Activated naive CD4-positive, alpha-beta T cell treated with anti-CD3 and anti-CD28 coated beads for 36 hours (primary cell): ENCODE measurements around the gene LETM1. TPM values are rescaled to one million over a fixed set of nuclear protein-coding genes. Genes with fewer than 3 reads are reported as not detected.

Source experiments
- CTCF ChIA-PET: fragments of 350-600 bp; sonication (Branson Sonifier 250); formaldehyde crosslinking; loops from one replicate; lab custom pipeline; 2021; ENCODE audit warnings: antibody characterized with exemption; lab: Charles Lee
- DNase-seq: peaks from one replicate; pipeline ENCODE4 v3.0.0-alpha.2; 2020
- H3K27ac Mint-ChIP-seq: one replicate; pipeline ENCODE4 v1.8.0; 2021; ENCODE audit warnings: mild to moderate bottlenecking, mixed read lengths
- H3K27me3 Mint-ChIP-seq: one replicate; pipeline ENCODE4 v1.8.0; 2021; ENCODE audit warnings: low read depth, mixed read lengths
- H3K36me3 Mint-ChIP-seq: one replicate; pipeline ENCODE4 v1.8.0; 2021; ENCODE audit warnings: low read depth, mixed read lengths
- H3K4me1 Mint-ChIP-seq: one replicate; pipeline ENCODE4 v1.8.0; 2021; ENCODE audit warnings: low read depth, mixed read lengths
- H3K4me3 Mint-ChIP-seq: one replicate; pipeline ENCODE4 v1.8.0; 2021; ENCODE audit warnings: mild to moderate bottlenecking, moderate library complexity, mixed read lengths
- H3K9me3 Mint-ChIP-seq: one replicate; pipeline ENCODE4 v1.8.0; 2021; ENCODE audit warnings: mixed read lengths
- intact Hi-C: fragments of 100-400 bp; cut with micrococcal nuclease; formaldehyde crosslinking; loops from one replicate; pipeline ENCODE4 v1.15.1; 2023
- total RNA-seq, 2 experiments: library from RNA; stranded (reverse); gene quantifications; one replicate each; pipeline ENCODE4 v1.2.3, GENCODE V29; 2021

LETM1 gene
- total RNA-seq, 2 experiments from 2014 or later, result 36.3 to 40.5 TPM

DNA sequence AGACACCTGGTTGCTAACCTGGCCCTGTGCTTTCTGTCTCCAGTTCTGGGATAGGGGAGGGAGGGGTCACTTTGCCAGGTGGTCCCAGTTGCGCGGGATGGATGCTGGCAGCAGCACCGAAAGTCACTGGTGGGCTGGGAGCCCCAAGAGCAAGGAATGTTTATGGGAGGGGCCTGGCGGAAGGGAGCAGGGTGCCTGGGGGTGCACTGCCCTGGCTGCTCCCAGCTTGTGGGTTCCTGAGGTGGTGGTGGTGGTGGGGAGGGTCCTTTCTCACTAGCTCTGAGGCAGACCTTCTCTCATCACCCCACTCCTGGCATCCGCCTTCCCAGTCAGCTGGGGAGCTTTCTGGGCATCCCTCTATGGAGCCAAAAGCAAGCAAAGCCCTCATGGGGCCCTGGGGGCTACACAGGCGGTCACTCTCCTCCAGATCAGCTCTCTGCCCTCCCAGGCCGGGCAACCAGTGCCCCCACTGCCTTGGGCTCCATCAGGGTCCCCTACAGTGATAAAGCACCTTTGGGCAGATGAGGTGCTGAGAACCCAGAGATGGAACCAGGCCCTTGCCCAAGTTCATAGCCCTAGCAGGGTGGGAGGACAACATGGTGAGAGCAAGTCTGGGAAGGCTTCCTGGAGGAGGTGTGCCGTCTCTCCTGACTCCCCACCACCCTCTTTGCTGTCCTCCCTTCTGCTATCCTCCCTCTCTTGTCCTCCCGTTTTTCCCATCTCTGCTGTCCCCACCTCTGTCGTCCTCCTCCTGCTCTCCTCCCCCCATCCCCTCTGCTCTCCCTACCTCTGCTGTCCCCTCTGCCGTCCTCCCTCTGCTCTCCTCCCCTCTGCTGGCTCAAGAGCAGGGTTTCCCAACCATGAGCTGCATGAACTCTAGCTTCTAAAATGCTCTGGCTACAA lies 46.9 kb downstream of the LETM1 start:
- no peak overlapping the region for H3K4me3 Mint-ChIP-seq
- no peak overlapping the region for H3K27ac Mint-ChIP-seq
- H3K36me3 Mint-ChIP-seq, result no peaks in the 10 kb centered on the region
- CTCF ChIA-PET, result interaction anchor here (0.6 to 5.0 kb wide), 11 partner anchors 9 to 280 kb away, joined by 3 to 55 read pairs (median 4); no protein-coding TSS in a partner anchor
- DNase-seq, result no peak
- H3K4me1 Mint-ChIP-seq, result no peaks in the 10 kb centered on the region
- H3K9me3 Mint-ChIP-seq, result no peaks in the 10 kb centered on the region
- intact Hi-C loops, result no loop called here
- no peaks in the 10 kb centered on the region for H3K27me3 Mint-ChIP-seq

- no peaks in the 10 kb centered on the region for H3K4me1 Mint-ChIP-seq
- H3K27me3 Mint-ChIP-seq, result no peaks in the 10 kb centered on the region
- H3K9me3 Mint-ChIP-seq, result no peaks in the 10 kb centered on the region
- H3K36me3 Mint-ChIP-seq, result no peaks in the 10 kb centered on the region
- no peak for DNase-seq
- no peak overlapping the region for H3K27ac Mint-ChIP-seq
- intact Hi-C loops, result no loop called here
- H3K4me3 Mint-ChIP-seq, result no peak overlapping the region
- CTCF ChIA-PET, result interaction anchor here (1.1 to 5.0 kb wide), 6 partner anchors 56 to 159 kb away, joined by 3 to 55 read pairs (median 11); no protein-coding TSS in a partner anchor
Measured at GRCh38 chr4:1808396-1808795, 47.6 kb downstream of the LETM1 start.

GRCh38 chr4:1807332-1807777 lies 48.6 kb downstream of the LETM1 start:
- no peak overlapping the region for H3K27ac Mint-ChIP-seq
- no peak overlapping the region for H3K4me3 Mint-ChIP-seq
- no peaks in the 10 kb centered on the region for H3K4me1 Mint-ChIP-seq
- no peaks in the 10 kb centered on the region for H3K27me3 Mint-ChIP-seq
- intact Hi-C loops, result no loop called here
- no peaks in the 10 kb centered on the region for H3K9me3 Mint-ChIP-seq
- no peak for DNase-seq
- CTCF ChIA-PET, result interaction anchor here (1.1 to 5.0 kb wide), 2 partner anchors 59 to 92 kb away, joined by 3 to 55 read pairs; no protein-coding TSS in a partner anchor
- no peaks in the 10 kb centered on the region for H3K36me3 Mint-ChIP-seq

GRCh38 chr4:1806596-1807331 lies 49.2 kb downstream of the LETM1 start:
- intact Hi-C loops, result no loop called here
- no peak for DNase-seq
- H3K36me3 Mint-ChIP-seq, result no peaks in the 10 kb centered on the region
- no peaks in the 10 kb centered on the region for H3K9me3 Mint-ChIP-seq
- no peaks in the 10 kb centered on the region for H3K27me3 Mint-ChIP-seq
- no peak overlapping the region for H3K27ac Mint-ChIP-seq
- CTCF ChIA-PET, result interaction anchor here (0.6 to 5.0 kb wide), 2 partner anchors 11 to 58 kb away, joined by 3 to 55 read pairs; no protein-coding TSS in a partner anchor
- no peak overlapping the region for H3K4me3 Mint-ChIP-seq
- H3K4me1 Mint-ChIP-seq, result no peaks in the 10 kb centered on the region

GRCh38 chr4:1806223-1806564 lies 49.8 kb downstream of the LETM1 start:
- Mint-ChIP-seq H3K27ac (no peak overlapping the region), H3K4me3 (no peak overlapping the region), H3K4me1 (no peaks in the 10 kb centered on the region), H3K27me3 (no peaks in the 10 kb centered on the region), H3K36me3 (no peaks in the 10 kb centered on the region), H3K9me3 (no peaks in the 10 kb centered on the region)
- CTCF ChIA-PET, result interaction anchor here (0.6 kb wide), 1 partner anchor 12 kb away, joined by 3 read pairs; no protein-coding TSS in a partner anchor
- DNase-seq, result no peak
- intact Hi-C loops, result no loop called here

- Mint-ChIP-seq H3K36me3 (no peaks in the 10 kb centered on the region), H3K9me3 (no peaks in the 10 kb centered on the region), H3K27ac (no peak overlapping the region), H3K4me1 (no peaks in the 10 kb centered on the region), H3K27me3 (no peaks in the 10 kb centered on the region), H3K4me3 (no peak overlapping the region)
- CTCF ChIA-PET, result no interaction called here
- no peak for DNase-seq
- intact Hi-C loops, result no loop called here
Measured at GRCh38 chr4:1805493-1806222, 50.3 kb downstream of the LETM1 start.

- intact Hi-C loops, result no loop called here
- CTCF ChIA-PET, result interaction anchor here (1.6 kb wide), 1 partner anchor 57 kb away, joined by 5 read pairs; no protein-coding TSS in a partner anchor
Measured at GRCh38 chr4:1804638-1805492, 51.1 kb downstream of the LETM1 start.

GRCh38 chr4:1803523-1804423 lies 52.2 kb downstream of the LETM1 start:
- intact Hi-C loops, result no loop called here
- CTCF ChIA-PET, result interaction anchor here (1.6 kb wide), 1 partner anchor 56 kb away, joined by 5 read pairs; no protein-coding TSS in a partner anchor

More at GRCh38 chr4:1804638-1805492, 51.1 kb downstream of the LETM1 start:
- H3K9me3 Mint-ChIP-seq, result no peaks in the 10 kb centered on the region
- H3K4me3 Mint-ChIP-seq, result no peak overlapping the region
- no peaks in the 10 kb centered on the region for H3K36me3 Mint-ChIP-seq
- no peak for DNase-seq
- H3K27ac Mint-ChIP-seq, result no peak overlapping the region
- H3K4me1 Mint-ChIP-seq, result no peaks in the 10 kb centered on the region
- H3K27me3 Mint-ChIP-seq, result no peaks in the 10 kb centered on the region

GRCh38 chr4:1802720-1803522 lies 53.0 kb downstream of the LETM1 start:
- Mint-ChIP-seq H3K27me3 (no peaks in the 10 kb centered on the region), H3K27ac (no peak overlapping the region), H3K4me3 (no peak overlapping the region), H3K36me3 (no peaks in the 10 kb centered on the region), H3K4me1 (no peaks in the 10 kb centered on the region), H3K9me3 (no peaks in the 10 kb centered on the region)
- CTCF ChIA-PET, result no interaction called here
- intact Hi-C loops, result no loop called here
- DNase-seq, result no peak

More at GRCh38 chr4:1803523-1804423, 52.2 kb downstream of the LETM1 start:
- Mint-ChIP-seq H3K36me3 (no peaks in the 10 kb centered on the region), H3K27ac (no peak overlapping the region), H3K27me3 (no peaks in the 10 kb centered on the region), H3K9me3 (no peaks in the 10 kb centered on the region), H3K4me3 (no peak overlapping the region), H3K4me1 (no peaks in the 10 kb centered on the region)
- no peak for DNase-seq

DNA sequence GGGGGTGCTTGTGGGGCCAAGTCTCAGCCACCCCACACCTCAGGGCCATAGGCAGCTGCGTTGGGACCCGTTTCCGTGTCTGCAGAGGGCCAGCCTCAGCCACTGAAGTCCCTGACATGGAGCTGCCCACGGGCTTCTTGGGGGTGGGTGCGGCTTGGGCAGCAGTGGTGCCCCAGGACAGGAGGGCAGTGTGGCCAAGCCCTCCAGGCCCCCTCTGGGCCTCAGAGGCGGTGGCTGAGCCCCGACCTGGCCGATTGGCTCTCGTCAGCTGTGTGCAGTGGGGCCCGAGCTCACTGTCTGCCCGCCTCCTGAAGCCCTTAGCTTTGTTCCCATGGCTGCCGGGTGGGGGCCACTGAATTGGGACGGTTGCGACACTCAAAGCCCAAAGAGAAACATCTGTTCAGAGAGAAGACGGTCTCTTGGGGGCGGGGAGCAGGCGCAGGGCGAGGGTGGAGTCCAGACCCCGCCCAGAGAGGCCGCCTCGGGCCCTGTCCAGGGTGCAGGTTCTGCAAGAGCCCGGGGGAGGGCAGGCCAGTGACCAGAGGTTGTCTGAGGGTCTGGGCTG lies 53.7 kb downstream of the LETM1 start:
- Mint-ChIP-seq H3K27me3 (no peaks in the 10 kb centered on the region), H3K9me3 (no peaks in the 10 kb centered on the region), H3K4me1 (no peaks in the 10 kb centered on the region), H3K36me3 (no peaks in the 10 kb centered on the region), H3K4me3 (no peak overlapping the region), H3K27ac (no peak overlapping the region)
- no peak for DNase-seq
- intact Hi-C loops, result no loop called here
- CTCF ChIA-PET, result no interaction called here
